Glomerular endothelial cell (primary cell): ENCODE measurements around the gene CRIP1. TPM values are rescaled to one million over a fixed set of nuclear protein-coding genes. Genes with fewer than 3 reads are reported as not detected.

Source experiments
- DNase-seq: peaks from one replicate; pipeline ENCODE4 v3.0.0-alpha.2; 2011; ENCODE audit warnings: low read depth, low spot score; ENCODE audit errors: extremely low read depth
- total RNA-seq: library from RNA; depleted of rRNA; stranded (reverse); fragments of >200 nt; gene quantifications from 2 replicates; pipeline ENCODE4 v1.2.3, GENCODE V29; 2015

CRIP1 gene
- total RNA-seq, 1 donor from 2014 or later, result 2.0 TPM

DNA sequence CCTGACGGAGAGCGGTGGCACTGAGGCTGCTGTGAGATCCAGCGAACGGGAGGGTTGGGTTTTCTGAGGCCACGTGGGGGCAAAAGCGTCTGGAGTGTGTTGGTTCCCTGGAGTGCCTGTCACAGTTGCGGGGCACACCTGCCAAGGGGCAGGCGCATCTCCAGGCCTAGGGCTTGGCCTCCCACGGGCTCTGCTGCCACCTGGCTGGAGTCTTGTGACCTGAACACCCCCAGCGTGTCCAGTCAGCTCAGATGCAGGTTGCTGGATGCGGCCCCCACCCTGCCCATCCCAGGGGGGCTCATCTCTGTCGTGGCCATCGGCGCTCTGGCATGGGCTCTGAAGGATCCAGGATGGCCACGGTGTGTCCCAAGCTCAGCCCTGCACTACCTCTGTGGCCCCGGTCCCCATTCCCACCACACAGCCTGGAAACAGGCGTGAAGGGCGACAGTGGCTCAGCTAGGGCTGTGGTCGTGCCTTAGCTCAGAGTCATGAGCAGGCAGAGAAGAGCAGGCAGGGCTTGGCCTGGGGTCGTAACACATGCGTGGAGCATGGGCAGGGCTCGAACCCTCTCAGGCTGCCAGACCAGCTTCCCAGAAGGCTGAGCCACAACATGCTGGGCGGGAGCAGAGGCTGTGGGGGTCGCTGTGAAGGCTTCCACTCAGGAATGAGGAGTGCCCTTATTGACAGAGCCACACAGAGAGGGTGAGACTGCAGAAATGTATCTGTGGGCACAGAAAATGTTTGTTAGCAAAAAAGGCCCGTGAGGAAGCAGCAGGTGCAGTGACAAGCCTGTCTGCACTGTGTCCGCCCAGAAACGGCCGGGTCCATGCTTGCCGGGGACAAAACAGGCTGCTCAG lies 35.6 kb upstream of the CRIP1 start:
- no peak for DNase-seq

DNA sequence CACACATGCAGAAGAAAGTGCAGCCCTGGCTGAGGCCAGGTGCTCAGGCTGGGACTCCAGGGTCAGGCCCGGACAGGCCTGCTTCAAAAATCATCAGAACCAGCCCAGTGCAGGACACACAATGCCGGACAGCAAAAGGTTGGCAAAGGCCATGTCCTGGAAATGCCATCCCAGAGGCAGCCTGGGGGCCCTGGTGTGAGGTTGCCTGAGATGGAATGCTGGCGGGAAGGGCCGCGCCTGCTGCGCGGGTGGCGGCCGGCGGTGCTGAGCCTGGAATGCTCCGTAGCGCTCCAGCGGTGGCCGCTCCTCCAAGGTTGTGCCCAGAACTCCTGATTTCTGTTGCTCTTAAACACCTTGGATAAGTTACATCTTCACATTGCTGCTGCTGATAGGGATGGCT lies 33.7 kb upstream of the CRIP1 start:
- no peak for DNase-seq

DNA sequence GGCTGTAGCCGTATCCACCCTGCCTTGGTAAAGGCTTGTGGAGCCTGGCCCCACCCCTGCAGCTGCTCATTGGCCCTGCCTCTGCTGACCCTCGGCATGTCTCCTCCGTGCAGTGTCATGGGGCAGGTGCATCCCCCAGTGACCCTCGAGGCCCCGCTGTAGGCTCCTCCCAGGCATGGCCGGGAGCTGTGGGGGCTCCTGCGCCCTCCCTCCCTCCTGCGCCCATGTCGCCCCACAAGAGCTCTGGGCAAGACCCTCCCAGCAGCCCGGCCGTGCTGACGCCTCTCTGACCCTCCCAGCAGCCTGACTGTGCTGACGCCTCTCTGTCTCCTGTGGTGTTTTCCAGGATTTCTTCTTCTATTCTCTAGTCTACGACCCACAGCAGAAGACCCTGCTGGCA lies 32.8 kb upstream of the CRIP1 start:
- no peak for DNase-seq

DNA sequence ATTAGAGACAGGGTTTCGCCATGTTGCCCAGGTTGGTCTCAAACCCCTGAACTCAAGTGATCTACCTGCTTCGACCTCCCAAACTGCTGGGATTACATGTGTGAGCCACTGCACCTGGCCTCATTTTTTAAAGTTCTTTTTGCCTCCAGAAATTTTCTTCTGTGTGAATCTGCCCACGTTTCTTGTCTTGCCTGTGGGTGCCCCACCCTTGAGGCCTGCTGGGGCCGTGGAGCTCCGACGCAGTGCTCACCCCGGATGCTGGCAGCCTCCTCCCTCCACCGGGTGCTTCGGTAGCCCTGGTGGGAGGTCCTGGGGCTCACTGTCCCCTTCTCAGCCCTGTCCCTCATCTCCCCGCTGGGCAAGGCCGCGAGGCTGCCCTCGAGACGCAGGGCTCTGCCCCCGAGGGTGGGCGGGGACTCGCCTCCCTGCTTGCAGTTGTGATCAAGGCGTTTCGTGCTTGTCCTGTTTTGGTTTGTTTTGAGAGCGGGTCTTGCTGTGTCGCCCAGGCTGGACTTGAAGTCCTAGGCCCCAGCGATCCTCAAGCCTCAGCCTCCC lies 31.5 kb upstream of the CRIP1 start:
- DNase-seq, result no peak

DNA sequence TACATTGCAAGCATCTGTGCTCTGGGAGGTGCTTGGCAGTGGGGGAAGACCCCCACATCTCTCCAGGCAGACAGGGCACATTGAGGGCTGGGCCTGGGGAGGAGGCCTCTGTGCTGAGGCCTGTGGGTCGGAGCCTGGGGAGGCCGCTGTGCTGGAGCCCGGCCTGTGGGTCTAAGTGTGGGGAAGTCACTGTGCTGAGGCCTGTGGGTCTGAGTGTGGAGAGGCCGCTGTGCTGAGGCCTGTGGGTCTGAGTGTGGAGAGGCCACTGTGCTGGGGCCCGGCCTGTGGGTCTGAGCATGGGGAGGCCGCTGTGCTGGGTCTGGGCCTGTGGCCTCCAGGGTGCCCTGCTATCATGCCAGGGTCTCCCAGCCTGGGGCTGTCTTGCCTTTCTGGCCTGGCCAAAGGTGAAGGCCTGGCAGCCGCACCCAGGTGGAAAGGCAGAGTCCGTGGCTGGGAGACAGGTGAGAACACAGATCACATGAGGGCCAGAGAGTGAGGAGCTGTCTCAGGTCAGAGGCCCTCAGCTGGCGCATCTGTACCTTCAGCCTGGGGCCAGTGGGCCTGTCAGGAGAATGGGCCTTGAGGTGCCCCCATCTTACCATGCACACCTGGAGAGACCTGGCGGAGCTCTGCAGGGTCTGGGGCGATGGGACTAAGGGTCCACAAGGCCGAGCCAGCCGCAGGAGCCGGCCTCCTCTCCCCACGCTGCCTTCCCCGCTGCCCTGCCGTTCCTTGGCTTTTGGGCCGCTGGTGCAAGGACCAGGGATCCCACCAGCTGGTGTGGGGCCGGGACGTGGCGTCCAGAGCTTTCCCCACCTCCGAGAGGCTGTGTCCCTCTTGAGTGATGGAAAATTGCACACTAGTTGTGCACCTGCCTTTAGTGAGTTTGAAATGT lies 30.7 kb upstream of the CRIP1 start:
- DNase-seq, result no peak

DNA sequence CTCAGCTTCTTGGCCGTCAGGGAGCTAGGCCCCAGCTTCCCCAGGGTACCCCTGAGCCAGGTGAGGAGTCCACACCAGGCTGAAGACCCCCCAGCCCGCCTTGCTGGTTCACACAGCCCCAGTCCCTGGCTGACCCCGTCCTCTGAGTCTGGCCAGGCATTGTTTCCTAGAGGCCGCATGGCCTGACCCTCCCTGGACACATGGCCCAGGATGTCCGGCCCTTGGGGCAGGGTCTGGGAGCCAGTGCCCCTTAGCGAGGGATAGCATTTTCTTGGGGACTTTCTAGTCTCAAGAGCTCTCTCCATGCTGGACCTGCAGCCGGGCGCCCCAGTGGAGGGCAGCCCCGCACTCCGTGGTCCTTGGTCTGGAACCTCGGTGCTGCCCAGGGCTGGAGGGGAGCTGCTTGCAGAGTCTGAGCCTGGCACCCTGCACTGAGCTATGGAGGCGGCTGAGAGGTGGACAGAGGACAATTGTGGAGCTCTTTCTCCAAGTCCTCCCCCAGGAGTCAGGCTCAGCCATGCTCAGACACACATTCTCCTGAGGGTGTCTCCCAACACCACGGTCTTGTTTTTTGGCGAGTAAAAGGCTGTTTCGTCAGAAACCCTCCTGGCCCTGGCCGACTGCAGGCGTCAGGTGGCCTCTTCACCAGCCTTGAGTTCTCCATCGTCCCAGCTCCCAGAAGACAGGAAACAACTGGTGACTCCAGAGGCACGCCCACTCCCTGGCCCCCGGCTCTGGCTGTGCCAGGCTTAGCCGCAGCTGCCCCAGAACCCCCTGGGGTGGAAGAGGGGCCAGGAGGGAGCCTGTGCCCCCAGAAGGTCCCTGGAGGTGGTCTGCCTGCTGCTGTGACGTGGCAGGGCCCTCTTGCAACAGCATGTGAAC lies 29.7 kb upstream of the CRIP1 start:
- no peak for DNase-seq

DNA sequence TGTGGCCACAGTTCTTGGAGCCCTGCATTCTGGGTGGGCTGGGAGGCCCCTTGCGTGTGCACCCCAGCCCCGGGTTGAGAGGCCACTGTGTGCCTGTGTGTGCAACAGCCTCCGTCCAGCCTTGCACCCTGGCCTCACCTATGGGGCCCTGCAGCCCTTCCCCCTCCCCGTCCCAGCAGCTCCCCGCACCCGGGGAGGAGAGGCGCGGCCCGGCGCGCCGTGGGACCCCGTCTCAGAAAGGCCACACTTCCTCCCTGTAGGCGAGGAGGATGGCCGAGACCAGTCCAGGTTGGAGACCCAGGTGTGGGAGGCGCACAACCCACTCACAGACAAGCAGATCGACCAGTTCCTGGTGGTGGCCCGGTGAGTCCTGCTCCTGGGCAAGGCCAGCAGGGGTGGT lies 28.7 kb upstream of the CRIP1 start:
- no peak for DNase-seq

DNA sequence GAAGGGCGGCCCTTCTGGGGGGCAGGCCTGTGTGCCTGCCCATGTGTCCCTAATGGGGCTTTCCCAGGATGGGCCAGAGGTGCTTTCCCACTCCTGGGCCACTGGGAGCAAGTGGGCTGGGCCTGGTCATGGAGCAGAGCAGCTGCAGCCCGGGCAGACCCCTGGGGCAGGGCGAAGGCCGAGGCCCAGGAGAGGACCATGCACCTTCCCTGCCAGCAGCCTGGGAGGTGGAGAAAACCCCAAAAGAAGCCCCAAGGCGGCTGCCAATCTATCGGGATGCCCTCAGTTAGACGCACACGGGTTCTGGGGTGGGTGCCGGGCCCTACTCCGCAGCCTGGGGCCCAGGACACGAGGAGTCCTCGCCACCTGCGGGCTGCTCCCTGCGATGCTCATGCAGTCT lies 28.1 kb upstream of the CRIP1 start:
- DNase-seq, result no peak

DNA sequence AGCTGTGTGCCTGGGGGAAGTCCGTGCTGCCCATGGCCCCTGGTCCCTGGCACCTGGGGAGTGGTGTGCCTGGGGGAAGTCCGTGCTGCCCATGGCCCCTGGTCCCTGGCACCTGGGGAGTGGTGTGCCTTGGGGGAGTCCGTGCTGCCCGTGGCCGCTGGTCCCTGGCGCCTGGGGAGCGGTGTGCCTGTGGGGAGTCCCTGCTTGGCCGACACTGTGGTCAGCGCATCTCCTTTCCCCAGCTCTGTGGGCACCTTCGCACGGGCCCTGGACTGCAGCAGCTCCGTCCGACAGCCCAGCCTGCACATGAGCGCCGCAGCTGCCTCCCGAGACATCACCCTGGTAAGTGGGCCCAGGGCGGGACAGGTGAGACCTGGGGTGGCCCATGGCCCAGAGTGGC lies 26.6 kb upstream of the CRIP1 start:
- DNase-seq, result no peak

DNA sequence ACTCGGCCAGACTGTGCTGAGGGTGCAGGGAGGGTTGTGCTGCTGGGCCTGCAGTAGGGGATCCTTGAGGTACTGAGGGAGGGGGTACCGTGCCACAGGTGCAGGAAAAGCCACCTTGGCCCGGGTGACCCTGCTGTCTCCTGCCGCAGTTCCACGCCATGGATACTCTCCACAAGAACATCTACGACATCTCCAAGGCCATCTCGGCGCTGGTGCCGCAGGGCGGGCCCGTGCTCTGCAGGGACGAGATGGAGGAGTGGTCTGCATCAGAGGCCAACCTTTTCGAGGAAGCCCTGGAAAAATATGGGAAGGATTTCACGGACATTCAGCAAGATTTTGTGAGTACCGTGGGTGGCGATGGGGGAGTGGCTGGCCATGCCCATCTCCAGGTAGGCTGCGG lies 26.1 kb upstream of the CRIP1 start:
- no peak for DNase-seq

DNA sequence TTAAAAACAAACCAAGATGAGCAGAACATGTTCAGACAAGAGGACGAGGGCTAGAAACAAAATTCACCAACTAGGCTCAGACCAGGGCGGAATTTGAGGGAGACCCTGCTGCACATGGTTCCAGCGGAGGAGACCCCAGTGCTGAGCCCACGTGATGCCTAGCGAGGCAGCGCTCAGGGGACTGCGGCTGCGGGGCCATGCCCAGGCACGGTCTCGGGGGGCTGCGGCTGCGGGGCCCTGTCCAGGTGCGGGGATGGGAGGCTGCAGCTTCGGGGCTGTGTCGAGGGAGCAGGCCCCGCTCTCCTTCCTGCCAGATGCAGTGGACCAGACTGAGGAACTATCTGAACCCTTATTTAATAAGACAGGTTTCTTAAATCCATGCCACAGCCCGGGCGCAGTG lies 24.8 kb upstream of the CRIP1 start:
- DNase-seq, result no peak

DNA sequence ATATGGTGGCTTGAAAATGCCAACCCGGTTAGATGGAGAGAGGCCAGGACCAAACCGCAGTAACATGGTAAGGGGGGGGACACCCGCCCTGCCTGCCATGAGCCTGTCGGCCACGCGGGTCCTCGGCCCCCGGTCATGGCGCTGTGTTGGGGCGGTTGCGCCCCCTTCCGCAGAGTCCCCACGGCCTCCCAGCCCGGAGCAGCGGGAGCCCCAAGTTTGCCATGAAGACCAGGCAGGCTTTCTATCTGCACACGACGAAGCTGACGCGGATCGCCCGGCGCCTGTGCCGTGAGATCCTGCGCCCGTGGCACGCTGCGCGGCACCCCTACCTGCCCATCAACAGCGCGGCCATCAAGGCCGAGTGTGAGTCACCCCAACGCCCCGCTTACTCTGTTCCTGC lies 22.2 kb upstream of the CRIP1 start:
- DNase-seq, result no peak

DNA sequence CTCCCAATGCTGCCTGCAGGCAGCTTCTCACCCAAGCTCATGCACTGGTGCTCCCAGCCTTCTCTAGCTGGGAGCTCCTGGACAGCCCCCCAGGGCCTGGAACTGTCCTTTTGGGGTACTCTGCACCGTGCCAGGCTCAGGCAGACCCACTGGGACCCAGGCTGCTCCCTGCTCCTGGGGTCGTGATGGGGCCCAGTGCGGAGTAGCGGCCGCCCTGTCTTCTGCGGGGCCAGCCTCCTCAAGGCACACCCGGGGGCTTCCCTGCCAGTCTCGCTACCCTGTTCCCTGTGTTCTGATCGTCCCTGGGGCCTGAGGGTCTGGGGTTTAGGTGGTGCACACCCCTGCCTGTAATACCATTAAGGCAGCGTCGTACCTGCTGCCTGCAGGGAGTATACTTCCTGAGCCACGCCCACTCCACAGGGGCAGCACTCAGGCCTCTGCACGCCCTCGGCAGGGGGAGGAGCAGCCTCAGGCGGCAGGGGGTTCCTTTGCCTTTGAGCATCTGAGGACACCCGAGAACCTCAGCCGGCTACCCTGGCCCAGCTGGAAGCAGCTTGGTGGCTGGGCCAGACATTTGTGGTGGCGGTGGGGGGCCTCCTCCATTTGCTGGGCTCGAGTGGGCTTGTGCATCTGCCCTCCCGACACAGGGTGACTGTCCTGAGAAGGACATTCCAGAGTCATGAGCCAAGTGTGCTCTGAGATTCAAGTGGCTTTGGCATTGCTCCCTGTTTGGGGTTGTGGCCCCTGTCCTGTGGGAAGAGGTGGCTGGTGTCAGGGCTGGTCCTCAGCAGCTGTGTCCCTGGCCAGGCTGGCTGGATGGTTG lies 21.3 kb upstream of the CRIP1 start:
- no peak for DNase-seq

DNA sequence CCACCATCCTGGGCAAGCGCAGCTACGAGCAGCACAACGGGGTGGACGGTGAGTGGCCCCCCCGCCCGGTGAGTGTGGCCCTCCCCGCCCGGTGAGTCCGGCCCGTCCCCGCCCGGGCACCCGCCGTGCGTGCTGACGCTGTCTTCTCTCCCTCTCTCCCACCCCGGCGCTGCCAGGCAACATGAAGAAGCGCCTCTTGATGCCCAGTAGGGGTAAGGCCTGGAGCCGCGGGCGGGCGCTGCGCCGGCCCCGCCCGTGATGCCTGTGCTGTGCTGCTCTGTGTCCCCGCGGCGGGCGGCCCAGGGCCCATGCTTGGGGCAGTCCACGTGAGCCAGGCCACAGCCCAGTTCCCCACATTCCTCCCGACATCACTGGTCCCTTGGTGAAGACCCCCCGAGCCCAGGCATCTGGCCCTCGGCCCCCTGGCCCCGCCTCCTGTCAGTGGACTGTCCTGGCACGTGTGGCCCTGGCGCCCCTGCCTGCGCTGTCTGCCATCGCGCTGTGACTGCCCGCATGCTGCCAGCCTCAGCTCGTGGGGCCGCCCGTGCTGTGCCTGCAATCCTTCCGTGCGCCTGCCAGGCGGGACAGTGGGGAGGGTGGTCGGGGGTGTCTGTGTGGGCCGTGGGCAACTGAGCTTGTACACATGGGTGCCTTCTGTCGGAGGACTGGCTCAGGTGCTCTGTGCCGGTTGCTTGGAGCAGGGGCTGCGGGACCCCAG lies 20.0 kb upstream of the CRIP1 start:
- DNase-seq, result no peak

DNA sequence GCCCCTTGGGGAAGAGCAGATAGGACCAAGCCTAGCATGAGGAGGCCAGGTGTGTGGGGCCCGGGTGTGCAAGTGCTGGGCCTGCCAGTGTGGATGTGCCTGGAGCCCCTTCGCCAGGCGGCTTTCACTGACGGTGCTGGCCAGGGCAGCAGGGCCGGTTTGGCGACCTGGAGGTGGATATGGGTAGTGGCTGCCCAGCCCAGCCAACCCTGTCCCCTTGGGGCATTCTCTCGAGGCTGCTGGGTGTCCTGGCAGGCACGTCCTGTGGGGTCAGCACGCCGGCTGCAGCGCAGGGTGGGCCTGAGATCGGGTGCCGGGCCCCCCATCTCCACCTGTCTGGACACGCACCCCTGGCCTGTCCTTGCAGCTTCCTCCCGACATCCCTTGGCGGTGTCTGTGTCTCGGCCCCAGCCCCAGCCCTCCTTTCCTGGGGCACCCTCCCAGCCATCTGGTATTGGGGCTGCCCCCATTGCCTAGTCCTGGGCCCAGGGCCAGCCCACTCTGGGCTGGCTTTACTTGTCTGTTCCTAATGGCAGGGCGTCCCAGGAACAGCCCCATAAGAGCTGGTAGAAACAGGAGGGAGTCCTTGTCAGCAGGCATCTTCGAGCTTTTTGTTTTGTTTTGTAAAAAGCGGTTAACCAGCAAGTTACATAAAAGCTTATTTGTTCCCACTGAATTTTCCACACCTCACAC lies 19.3 kb upstream of the CRIP1 start:
- DNase-seq, result no peak

DNA sequence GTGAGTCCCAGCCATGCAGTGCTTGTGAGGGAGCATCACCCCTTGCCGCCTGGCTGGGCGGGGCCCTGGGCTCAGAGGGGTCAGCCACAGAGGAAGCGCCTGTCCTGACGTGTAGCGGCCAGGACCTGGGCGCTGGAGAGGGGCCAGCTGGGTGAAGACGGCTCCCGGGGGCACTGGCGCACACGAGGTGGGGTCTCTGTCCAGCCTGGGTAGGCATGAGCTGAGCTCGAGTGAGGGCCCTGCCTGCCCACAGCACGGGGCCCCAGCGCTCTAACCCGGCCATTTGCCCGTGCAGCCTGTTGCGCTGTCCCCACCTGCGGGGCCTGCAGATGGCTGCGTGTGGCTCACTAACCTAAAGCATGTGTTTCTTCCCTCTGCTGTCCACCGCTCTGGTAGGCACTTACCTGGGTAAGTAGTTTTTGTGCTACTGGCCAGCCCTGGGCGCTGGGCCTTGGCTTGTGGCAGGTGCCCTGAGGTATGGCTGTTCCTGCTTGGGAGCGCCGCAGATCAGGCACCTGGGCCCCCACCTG lies 18.7 kb upstream of the CRIP1 start:
- no peak for DNase-seq

DNA sequence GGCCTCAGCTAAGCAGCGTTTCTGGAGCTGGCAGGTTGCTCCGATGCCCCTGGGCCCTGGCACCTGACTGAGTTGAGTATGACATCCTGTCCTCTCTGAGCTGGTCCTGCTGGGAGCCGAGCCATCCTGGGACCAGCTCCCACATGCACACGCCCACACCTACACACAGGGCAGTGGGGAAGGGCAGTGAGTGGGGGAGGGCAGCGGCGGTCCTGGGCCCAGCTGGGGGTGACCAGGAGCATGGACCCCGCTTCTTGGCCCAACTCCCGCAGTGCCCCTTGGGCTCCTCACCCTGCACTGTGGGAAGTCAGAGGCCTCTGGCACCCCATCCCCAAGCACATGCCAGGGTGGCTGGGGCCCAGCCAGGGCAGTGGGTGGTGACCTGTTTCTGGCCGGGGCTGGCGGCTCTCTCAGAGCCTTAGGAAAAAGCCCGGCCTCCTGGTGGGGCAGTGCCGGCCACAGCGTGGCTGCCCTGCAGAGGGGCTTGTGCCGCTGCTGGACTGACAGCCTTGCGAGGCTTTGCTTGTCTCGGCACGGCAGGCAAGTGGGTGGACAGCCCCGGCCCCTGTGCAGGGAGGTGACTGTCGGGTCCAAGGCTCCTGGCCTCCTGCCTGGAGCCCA lies 18.0 kb upstream of the CRIP1 start:
- no peak for DNase-seq
